Loucy (cell line): ENCODE results near the gene BUB1B.

Experiments
- CTCF ChIP-seq: fragments of 200-600 bp; sonication (generic); conservative IDR thresholded peaks from 2 replicates; pipeline ENCODE4 v1.5.1; 2014; ENCODE audit warnings: mild to moderate bottlenecking, antibody characterized with exemption, low read length
- EZH2phosphoT487 ChIP-seq: fragments of 200-600 bp; IDR thresholded peaks from 2 replicates; pipeline ENCODE4 v1.6.1; 2018; ENCODE audit warnings: antibody characterized with exemption, mild to moderate bottlenecking, moderate library complexity, borderline replicate concordance

- TF ChIP-seq CTCF = no peak
- no peak for TF ChIP-seq EZH2phosphoT487
These were observed 95.9 kb downstream of the BUB1B start for GRCh38 chr15:40256638-40257235.
